ENCODE data around the gene DSG2. TPM values are rescaled to one million over a fixed set of nuclear protein-coding genes. Genes with fewer than 3 reads are reported as not detected.

DSG2 gene
- total RNA-seq, 2 donors from 2014 or later, result 19.1 to 34.0 TPM

- Histone ChIP-seq H3K27ac (peak overlapping the region; percentile 86 to 95 (median 93)), H3K9me3 (no peaks in the 10 kb centered on the region), H3K36me3 (replicated peaks in 1 of 2; ENCODE audit: insufficient read depth in 1 of 2, low read depth in 2 of 2) (no peaks in the 10 kb centered on the region), H3K4me3 (peak overlapping the region; percentile 26 to 33), H3K27me3 (no peaks in the 10 kb centered on the region), H3K4me1 (peaks cover 18% of the 10 kb centered on the region)
- peak; percentile 46 for ATAC-seq
- TF ChIP-seq CTCF (IDR thresholded peaks at IDR 0.05), result no peak
- no peak for TF ChIP-seq POLR2A (IDR thresholded peaks at IDR 0.05)
- 2% methylated on average over 17 to 25 of the region's 25 CpGs for WGBS, 2 donors
- intact Hi-C loops (cut with DNase I), result no loop called here
- DNase-seq, result peak in 1 of 4 donors; percentile 39
Observed at GRCh38 chr18:31497404-31497835, 557 bp upstream of the DSG2 start.

- Histone ChIP-seq H3K4me3 (peak overlapping the region; percentile 45 to 63), H3K36me3 (replicated peaks in 1 of 2; ENCODE audit: insufficient read depth in 1 of 2, low read depth in 2 of 2) (no peaks in the 10 kb centered on the region), H3K4me1 (peaks cover 18% of the 10 kb centered on the region), H3K27me3 (no peaks in the 10 kb centered on the region), H3K27ac (peak overlapping the region; percentile 86 to 95 (median 93)), H3K9me3 (no peaks in the 10 kb centered on the region)
- WGBS, 2 donors, result 2 to 5% methylated on average over 22 of the region's 22 CpGs
- intact Hi-C loops (cut with DNase I), result no loop called here
- DNase-seq (peak; percentile 21 to 69 (median 40)), ATAC-seq (no peak)
- no peak for TF ChIP-seq CTCF (IDR thresholded peaks at IDR 0.05)
- no peak for TF ChIP-seq POLR2A (IDR thresholded peaks at IDR 0.05)
Observed at GRCh38 chr18:31498574-31499524, 872 bp downstream of the DSG2 start.

- 56 to 65% methylated on average over 6 of the region's 6 CpGs for WGBS, 2 donors
- Histone ChIP-seq H3K4me1 (peaks cover 27% of the 10 kb centered on the region), H3K27me3 (no peaks in the 10 kb centered on the region), H3K4me3 (no peak overlapping the region), H3K9me3 (no peaks in the 10 kb centered on the region), H3K27ac (no peak overlapping the region), H3K36me3 (replicated peaks in 1 of 2; ENCODE audit: insufficient read depth in 1 of 2, low read depth in 2 of 2) (no peaks in the 10 kb centered on the region)
- DNase-seq, result no peak
- TF ChIP-seq CTCF (IDR thresholded peaks at IDR 0.05) (no peak), POLR2A (IDR thresholded peaks at IDR 0.05) (no peak)
- ATAC-seq, result no peak
- intact Hi-C loops (cut with DNase I), result no loop called here
Observed at GRCh38 chr18:31500051-31500688, 2.2 kb downstream of the DSG2 start.

- DNase-seq (no peak), ATAC-seq (no peak)
- H3K4me3 ChIP-seq, result no peak overlapping the region
- 94 to 99% methylated on average over 4 of the region's 4 CpGs for WGBS, 2 donors
- no peak overlapping the region for H3K27ac ChIP-seq
- no peaks in the 10 kb centered on the region for H3K27me3 ChIP-seq
- no peak for TF ChIP-seq POLR2A (IDR thresholded peaks at IDR 0.05)
- TF ChIP-seq CTCF (IDR thresholded peaks at IDR 0.05), result no peak
- intact Hi-C loops (cut with DNase I), result no loop called here
- no peaks in the 10 kb centered on the region for H3K9me3 ChIP-seq
- no peaks in the 10 kb centered on the region for H3K36me3 ChIP-seq (replicated peaks in 1 of 2; ENCODE audit: insufficient read depth in 1 of 2, low read depth in 2 of 2)
- H3K4me1 ChIP-seq, result peaks cover 30% of the 10 kb centered on the region
Observed at GRCh38 chr18:31503011-31503410, 5.0 kb downstream of the DSG2 start.
